ENCODE measurements around the gene UPF3A.

UPF3A gene

GRCh38 chr13:114264886-114265611, 16.4 kb upstream of the UPF3A start:
- DNase-seq: peak; percentile 90

- no peak for DNase-seq
Observed at GRCh38 chr13:114266241-114266640, 15.2 kb upstream of the UPF3A start.

GRCh38 chr13:114268344-114269280, 12.8 kb upstream of the UPF3A start:
- DNase-seq: no peak

GRCh38 chr13:114269281-114269770, 12.1 kb upstream of the UPF3A start:
- DNase-seq: no peak

- DNase-seq: no peak
Observed at GRCh38 chr13:114272977-114273376, 8.4 kb upstream of the UPF3A start.

- DNase-seq: no peak
Observed at GRCh38 chr13:114275304-114275703, 6.1 kb upstream of the UPF3A start.

- no peak for DNase-seq
Observed at GRCh38 chr13:114279146-114279545, 2.3 kb upstream of the UPF3A start.

- no peak for DNase-seq
Observed at GRCh38 chr13:114279758-114280355, 1.5 kb upstream of the UPF3A start.

- DNase-seq: no peak
Observed at GRCh38 chr13:114282041-114282670, 755 bp downstream of the UPF3A start.

GRCh38 chr13:114283576-114283975, 2.2 kb downstream of the UPF3A start:
- no peak for DNase-seq

- DNase-seq: no peak
Observed at GRCh38 chr13:114284680-114285079, 3.3 kb downstream of the UPF3A start.

GRCh38 chr13:114285166-114285808, 3.9 kb downstream of the UPF3A start:
- DNase-seq: no peak

- peak; percentile 46 for DNase-seq
Observed at GRCh38 chr13:114286808-114287207, 5.4 kb downstream of the UPF3A start.

- no peak for DNase-seq
Observed at GRCh38 chr13:114288157-114288591, 6.8 kb downstream of the UPF3A start.

- DNase-seq: no peak
Observed at GRCh38 chr13:114296448-114296847, 15.0 kb downstream of the UPF3A start.

GRCh38 chr13:114296902-114297301, 15.5 kb downstream of the UPF3A start:
- no peak for DNase-seq

GRCh38 chr13:114298866-114299265, 17.5 kb downstream of the UPF3A start:
- no peak for DNase-seq

- DNase-seq: no peak
Observed at GRCh38 chr13:114299604-114300305, 18.4 kb downstream of the UPF3A start.

GRCh38 chr13:114303700-114304327, 22.4 kb downstream of the UPF3A start:
- DNase-seq: no peak

GRCh38 chr13:114304346-114305034, 23.1 kb downstream of the UPF3A start:
- DNase-seq: no peak

Measured in fibroblast of skin of abdomen (primary cell).